Ureter (tissue), 1 donor: ENCODE results near the gene NGRN. TPM values are rescaled to one million over a fixed set of nuclear protein-coding genes. Genes with fewer than 3 reads are reported as not detected.
A peak's percentile ranks its signal among the peaks of the same experiment; 100 is the strongest.

Experiments
- DNase-seq: peaks from one replicate; pipeline ENCODE4 v3.0.0-alpha.2; 2020; ENCODE audit warnings: low spot score
- total RNA-seq: library from RNA; stranded (reverse); gene quantifications from one replicate; pipeline ENCODE4 v1.2.4, GENCODE V29; 2023
- donor health status: DM: yes; HTN: yes; CAD: no.

The NGRN gene, protein sequence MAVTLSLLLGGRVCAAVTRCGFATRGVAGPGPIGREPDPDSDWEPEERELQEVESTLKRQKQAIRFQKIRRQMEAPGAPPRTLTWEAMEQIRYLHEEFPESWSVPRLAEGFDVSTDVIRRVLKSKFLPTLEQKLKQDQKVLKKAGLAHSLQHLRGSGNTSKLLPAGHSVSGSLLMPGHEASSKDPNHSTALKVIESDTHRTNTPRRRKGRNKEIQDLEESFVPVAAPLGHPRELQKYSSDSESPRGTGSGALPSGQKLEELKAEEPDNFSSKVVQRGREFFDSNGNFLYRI
- 98.5 TPM for total RNA-seq

DNA sequence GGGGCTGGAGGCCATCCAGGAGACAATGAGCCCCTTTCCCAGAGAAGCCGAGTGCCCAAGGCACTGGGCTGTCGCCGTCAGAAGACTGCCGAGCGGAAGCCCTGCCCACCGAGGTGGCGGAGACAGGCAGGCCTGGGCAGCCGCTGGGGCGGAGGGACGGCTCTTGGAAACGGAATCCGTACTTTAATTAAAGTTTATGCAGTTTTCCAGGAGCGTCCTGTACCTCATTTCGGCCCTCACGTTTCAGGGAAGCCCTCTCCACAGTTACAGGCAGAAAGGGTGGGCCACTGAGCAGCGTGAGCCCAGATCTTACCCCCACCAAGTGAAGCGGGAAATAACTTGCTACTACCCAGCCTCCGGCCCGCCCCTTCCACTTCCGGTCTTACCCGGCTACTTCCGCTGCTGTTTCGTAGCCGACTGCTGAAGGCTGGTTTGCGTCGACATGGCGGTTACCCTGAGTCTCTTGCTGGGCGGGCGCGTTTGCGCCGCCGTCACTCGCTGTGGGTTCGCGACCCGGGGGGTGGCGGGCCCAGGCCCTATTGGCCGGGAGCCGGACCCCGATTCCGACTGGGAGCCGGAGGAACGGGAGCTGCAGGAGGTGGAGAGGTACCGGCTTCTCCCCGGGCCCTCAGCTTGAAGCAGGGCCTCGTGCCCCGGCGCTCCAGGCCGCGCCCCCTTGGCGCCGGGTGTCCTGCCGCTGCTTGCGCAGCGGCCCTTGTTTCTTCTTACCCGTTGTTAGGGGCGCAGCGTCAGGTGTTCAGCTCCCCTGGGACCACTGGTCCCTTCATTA is at the start of gene NGRN:
NGRN (plus strand) TSS at position 402 of the 790 bp plus-strand sequence; CDS start at position 443, 41 bp downstream.
- peak; percentile 94 for DNase-seq

DNA sequence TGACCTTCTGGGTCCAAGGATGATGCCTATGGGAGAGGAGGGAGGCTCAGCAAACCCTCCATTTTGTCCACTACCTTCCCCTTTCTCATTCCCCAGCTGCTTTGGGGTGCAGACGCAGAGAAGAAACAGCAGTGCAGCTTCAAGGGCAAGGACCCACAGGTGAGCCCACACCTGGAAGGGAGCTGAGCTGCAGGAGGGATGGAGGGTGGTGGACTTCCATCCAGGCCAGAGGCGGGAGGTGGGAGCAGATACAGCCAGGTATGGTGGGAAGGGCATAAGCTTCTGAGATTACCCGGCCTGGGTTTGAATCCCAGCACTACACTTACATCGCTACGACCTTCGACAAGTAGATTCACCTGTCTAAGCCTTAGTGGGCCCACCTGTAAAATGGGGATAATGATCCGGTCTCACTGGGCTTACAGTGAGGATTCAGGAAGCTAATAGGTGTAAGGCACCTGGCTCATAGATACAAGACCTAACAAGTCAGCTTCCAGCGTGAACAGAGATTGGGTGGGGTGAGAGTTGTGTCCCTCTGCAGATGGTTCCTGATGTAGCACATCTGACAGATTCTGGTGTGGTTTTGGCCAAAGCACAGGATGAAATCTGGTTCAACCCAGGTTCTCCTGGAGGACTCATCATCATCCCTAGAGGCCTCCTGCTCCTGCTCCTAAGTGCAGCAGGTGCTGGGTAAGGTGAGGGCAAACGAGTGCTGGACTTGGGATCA is 47.6 kb upstream of the NGRN start:
- no peak for DNase-seq

- no peak for DNase-seq
Observed at GRCh38 chr15:90219421-90220141, 45.9 kb upstream of the NGRN start.

DNA sequence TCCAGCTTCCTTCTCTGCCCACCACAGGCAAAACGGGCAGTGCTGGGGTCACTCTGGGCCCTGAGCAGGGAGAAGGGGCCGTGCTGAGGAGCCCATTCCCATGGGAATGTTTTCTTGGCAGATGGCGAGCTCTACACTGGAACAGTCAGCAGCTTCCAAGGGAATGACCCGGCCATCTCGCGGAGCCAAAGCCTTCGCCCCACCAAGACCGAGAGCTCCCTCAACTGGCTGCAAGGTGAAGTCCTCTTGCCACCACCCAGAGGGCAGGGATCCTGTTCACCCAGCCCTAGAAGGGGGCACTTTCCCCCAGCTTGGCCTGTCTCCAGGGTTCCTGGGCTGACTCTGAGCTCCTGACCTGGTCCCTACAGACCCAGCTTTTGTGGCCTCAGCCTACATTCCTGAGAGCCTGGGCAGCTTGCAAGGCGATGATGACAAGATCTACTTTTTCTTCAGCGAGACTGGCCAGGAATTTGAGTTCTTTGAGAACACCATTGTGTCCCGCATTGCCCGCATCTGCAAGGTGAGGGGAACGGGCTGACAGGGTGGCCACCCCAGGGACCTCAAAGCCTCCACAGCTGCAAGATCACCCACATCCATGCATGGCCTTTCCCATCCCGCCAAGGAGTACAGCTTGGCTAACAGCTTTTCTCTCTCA is 44.1 kb upstream of the NGRN start:
- DNase-seq: peak; percentile 80

DNA sequence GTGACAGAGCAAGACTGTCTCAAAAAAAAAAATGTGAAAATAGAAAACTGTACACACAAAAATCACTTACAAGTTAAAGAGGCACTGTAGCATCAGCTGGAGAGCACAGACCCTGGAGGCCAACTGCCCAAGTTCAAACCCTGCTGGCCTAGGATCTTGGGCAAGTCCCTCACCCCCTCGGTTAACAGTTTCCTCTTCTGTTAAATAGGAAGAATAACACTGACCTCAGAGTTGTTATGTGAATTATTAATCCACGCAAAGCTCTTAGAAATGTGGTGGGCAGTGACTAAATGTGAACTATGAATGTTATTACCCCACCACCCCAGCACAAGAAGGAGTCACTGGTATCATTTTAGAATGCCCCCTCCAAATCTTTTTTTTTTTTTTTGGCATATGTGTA is 42.9 kb upstream of the NGRN start:
- no peak for DNase-seq

DNA sequence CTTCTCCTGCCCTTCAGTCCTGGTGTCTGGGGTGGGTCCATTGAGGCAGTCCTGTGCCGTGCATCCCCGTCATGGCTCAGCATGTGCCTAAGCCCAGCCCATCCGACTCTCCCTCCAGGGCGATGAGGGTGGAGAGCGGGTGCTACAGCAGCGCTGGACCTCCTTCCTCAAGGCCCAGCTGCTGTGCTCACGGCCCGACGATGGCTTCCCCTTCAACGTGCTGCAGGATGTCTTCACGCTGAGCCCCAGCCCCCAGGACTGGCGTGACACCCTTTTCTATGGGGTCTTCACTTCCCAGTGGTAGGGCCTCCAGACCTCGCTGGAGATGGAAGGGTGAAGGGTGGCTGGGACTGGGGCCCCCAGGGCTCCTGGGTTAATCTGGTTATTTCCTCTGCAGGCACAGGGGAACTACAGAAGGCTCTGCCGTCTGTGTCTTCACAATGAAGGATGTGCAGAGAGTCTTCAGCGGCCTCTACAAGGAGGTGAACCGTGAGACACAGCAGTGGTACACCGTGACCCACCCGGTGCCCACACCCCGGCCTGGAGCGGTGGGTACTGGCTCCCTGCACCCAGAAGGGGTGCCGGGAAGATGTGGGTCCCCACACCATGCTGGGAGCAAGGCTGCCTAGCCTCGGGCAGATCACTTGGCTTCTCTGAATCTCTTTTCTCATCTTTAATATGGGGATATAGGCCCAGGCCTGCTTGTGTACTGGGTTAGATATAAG is 41.9 kb upstream of the NGRN start:
- no peak for DNase-seq

DNA sequence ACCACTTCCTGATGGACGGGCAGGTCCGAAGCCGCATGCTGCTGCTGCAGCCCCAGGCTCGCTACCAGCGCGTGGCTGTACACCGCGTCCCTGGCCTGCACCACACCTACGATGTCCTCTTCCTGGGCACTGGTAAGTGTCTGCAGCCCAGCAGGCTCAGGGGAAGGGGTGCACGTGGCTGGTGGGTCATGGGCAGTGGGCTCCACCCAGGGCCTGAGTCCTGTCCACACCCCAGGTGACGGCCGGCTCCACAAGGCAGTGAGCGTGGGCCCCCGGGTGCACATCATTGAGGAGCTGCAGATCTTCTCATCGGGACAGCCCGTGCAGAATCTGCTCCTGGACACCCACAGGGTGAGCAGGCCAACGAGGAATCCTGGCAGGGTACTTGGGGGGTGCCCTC is 40.4 kb upstream of the NGRN start:
- DNase-seq: no peak

GRCh38 chr15:90225504-90226234 is 39.8 kb upstream of the NGRN start:
- DNase-seq: no peak

GRCh38 chr15:90227336-90227735 is 38.1 kb upstream of the NGRN start:
- no peak for DNase-seq

- no peak for DNase-seq
Observed at GRCh38 chr15:90227816-90228772, 37.4 kb upstream of the NGRN start.

DNA sequence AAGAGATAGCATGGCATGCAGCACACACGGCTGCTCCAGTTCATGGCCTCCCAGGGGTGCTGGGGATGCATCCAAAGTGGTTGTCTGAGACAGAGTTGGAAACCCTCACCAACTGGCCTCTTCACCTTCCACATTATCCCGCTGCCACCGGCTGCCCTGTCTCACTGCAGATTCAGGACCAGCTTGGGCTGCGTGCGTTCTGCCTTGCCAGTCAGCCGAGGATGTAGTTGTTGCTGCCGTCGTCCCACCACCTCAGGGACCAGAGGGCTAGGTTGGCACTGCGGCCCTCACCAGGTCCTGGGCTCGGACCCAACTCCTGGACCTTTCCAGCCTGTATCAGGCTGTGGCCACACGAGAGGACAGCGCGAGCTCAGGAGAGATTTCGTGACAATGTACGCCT is 36.5 kb upstream of the NGRN start:
- DNase-seq: no peak

DNA sequence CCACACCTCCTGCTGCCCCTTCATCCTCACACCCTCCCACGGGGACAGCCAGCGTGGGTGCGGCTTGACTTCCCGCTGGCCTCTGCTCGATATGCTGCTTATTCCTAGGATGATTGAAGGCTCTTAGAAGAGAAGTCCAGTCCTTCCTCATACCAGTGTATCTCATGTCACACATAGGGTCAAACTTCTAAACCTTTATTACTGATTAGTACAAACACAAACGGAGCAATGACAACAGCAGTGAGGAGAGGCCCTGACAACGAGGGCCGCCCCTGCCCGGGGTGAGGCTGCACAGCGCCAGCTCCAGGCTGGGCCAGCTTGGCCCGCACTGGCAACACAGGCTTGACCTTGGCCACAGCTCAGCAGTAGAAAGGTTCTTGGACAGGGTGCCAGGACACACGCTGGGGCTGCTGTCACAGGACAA is 35.4 kb upstream of the NGRN start:
- DNase-seq: no peak

- no peak for DNase-seq
Observed at GRCh38 chr15:90230610-90231009, 34.9 kb upstream of the NGRN start.

- no peak for DNase-seq
Observed at GRCh38 chr15:90231028-90232017, 34.1 kb upstream of the NGRN start.

GRCh38 chr15:90232196-90232595 is 33.3 kb upstream of the NGRN start:
- DNase-seq: no peak

- no peak for DNase-seq
Observed at GRCh38 chr15:90232941-90233386, 32.5 kb upstream of the NGRN start.

DNA sequence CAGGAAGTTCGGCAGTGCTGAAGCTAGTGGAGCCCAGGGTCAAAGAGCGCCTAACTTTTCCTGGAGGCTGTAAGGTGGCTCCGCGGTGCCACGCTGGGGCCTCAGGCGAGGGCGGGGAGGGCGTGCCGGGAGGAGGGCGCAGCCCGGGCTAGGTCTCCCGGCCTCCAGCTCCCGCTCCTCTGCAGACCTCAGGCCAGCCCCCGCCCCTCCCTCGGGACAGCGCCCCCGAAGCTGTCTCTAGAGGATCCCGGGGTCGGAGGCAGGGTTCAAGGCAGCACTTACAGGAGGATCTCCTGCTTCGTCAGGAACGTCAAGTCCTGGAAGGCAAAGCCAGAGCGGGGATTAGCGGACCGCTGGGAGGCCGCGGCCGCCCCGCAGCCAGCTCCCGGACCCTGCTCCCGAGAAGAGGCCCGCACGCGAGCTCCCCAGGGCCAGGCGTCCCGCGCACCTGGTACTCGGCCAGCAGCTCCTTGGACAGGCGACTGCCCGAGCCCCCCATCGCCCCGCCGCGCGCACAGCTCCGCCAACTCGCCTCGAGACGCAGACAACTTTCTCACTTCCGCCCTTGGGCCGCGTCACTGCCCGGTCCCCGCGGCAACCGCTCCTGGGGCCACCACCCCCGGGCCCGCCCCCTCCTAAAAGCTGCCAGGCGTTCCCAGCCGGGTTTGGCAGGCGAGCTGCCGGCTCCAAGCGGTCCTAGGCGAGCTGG is 31.9 kb upstream of the NGRN start, which contains the start of gene CIB1:
CIB1 (minus strand) TSS at position 555 of the 709 bp plus-strand sequence; CDS start at position 499, 56 bp downstream.
- peak; percentile 98 for DNase-seq
